Measurements from ENCODE around the gene ZDHHC11.
"Not testable (repeated sequence)": the region's sequence is repeated elsewhere in the genome, so short reads cannot be mapped to it uniquely, and the experiment has no call there.

Gene ZDHHC11

GRCh38 chr5:878677-879076 lies 27.9 kb upstream of the ZDHHC11 start:
- DNase-seq (ENCODE audit: low spot score): not testable (repeated sequence)

GRCh38 chr5:878125-878524 lies 27.3 kb upstream of the ZDHHC11 start:
- no peak for DNase-seq (ENCODE audit: low spot score)

- DNase-seq (ENCODE audit: low spot score): no peak
These were observed 25.9 kb upstream of the ZDHHC11 start for GRCh38 chr5:876398-877365.

- no peak for DNase-seq (ENCODE audit: low spot score)
These were observed 25.1 kb upstream of the ZDHHC11 start for GRCh38 chr5:875931-876330.

GRCh38 chr5:873328-873727 lies 22.5 kb upstream of the ZDHHC11 start:
- DNase-seq (ENCODE audit: low spot score): no peak

- DNase-seq (ENCODE audit: low spot score): no peak
These were observed 21.5 kb upstream of the ZDHHC11 start for GRCh38 chr5:872301-872700.

- no peak for DNase-seq (ENCODE audit: low spot score)
These were observed 21.0 kb upstream of the ZDHHC11 start for GRCh38 chr5:871596-872298.

GRCh38 chr5:870956-871355 lies 20.2 kb upstream of the ZDHHC11 start:
- no peak for DNase-seq (ENCODE audit: low spot score)

- no peak for DNase-seq (ENCODE audit: low spot score)
These were observed 17.8 kb upstream of the ZDHHC11 start for GRCh38 chr5:868428-869135.

GRCh38 chr5:867300-867870 lies 16.6 kb upstream of the ZDHHC11 start:
- DNase-seq (ENCODE audit: low spot score): no peak

GRCh38 chr5:865771-866170 lies 15.0 kb upstream of the ZDHHC11 start:
- DNase-seq (ENCODE audit: low spot score): no peak

- no peak for DNase-seq (ENCODE audit: low spot score)
These were observed 14.4 kb upstream of the ZDHHC11 start for GRCh38 chr5:865168-865521.

GRCh38 chr5:864492-865167 lies 13.8 kb upstream of the ZDHHC11 start:
- DNase-seq (ENCODE audit: low spot score): no peak

GRCh38 chr5:863244-863805 lies 12.5 kb upstream of the ZDHHC11 start:
- no peak for DNase-seq (ENCODE audit: low spot score)

GRCh38 chr5:862367-863243 lies 11.8 kb upstream of the ZDHHC11 start:
- no peak for DNase-seq (ENCODE audit: low spot score)

- DNase-seq (ENCODE audit: low spot score): no peak
These were observed 10.9 kb upstream of the ZDHHC11 start for GRCh38 chr5:861442-862366.

GRCh38 chr5:860506-861150 lies 9.8 kb upstream of the ZDHHC11 start:
- no peak for DNase-seq (ENCODE audit: low spot score)

- DNase-seq (ENCODE audit: low spot score): no peak
These were observed 9.1 kb upstream of the ZDHHC11 start for GRCh38 chr5:859798-860296.

- no peak for DNase-seq (ENCODE audit: low spot score)
These were observed 8.6 kb upstream of the ZDHHC11 start for GRCh38 chr5:859391-859790.
